HFFc6 (cell line): ENCODE results near the gene TECPR2. TPM values are rescaled to one million over a fixed set of nuclear protein-coding genes. Genes with fewer than 3 reads are reported as not detected.

ENCODE experiments used
- DNase-seq: peaks from one replicate; pipeline ENCODE4 v3.0.0-alpha.2; 2018
- H3K27ac Mint-ChIP-seq: 2 replicates; pipeline ENCODE4 v1.8.0; 2020; ENCODE audit warnings: mild to moderate bottlenecking, mixed read lengths
- H3K27me3 Mint-ChIP-seq: 2 replicates; pipeline ENCODE4 v1.8.0; 2021; ENCODE audit warnings: mild to moderate bottlenecking, moderate library complexity, mixed read lengths; ENCODE audit not compliant: insufficient read depth
- H3K36me3 Mint-ChIP-seq: 2 replicates; pipeline ENCODE4 v1.8.0; 2021; ENCODE audit warnings: low read depth, mixed read lengths
- H3K4me1 Mint-ChIP-seq: 2 replicates; pipeline ENCODE4 v1.8.0; 2020; ENCODE audit warnings: low read depth, mixed read lengths
- H3K4me3 Mint-ChIP-seq: 2 replicates; pipeline ENCODE4 v1.8.0; 2020; ENCODE audit warnings: mild to moderate bottlenecking, moderate library complexity, mixed read lengths
- H3K9me3 Mint-ChIP-seq: 2 replicates; pipeline ENCODE4 v1.8.0; 2020; ENCODE audit warnings: mild to moderate bottlenecking, mixed read lengths
- CTCF ChIP-seq: fragments of 200-600 bp; sonication (generic); IDR thresholded peaks from 2 replicates; pipeline ENCODE4 v1.5.0; 2021; ENCODE audit warnings: antibody characterized with exemption, mild to moderate bottlenecking
- total RNA-seq, 6 experiments: library from RNA; stranded (reverse); fragmentation: NEBNext Ultra II Directional; extraction: Animal tissue kit (Norgen Biotek cat#: 25700); gene quantifications; 2 replicates in 1 of 6; 3 replicates in 5 of 6; pipeline ENCODE4 v1.2.3, GENCODE V29; 2021

TECPR2 gene
- total RNA-seq, 6 experiments from 2014 or later, result 22.0 to 29.6 (median 26.4) TPM

- no peak for DNase-seq
- Mint-ChIP-seq H3K9me3 (no peaks in the 10 kb centered on the region), H3K27ac (no peak overlapping the region), H3K27me3 (no peaks in the 10 kb centered on the region; the same call in 1 of the 2 replicates), H3K4me3 (no peak overlapping the region), H3K36me3 (no peaks in the 10 kb centered on the region), H3K4me1 (peaks cover 24% of the 10 kb centered on the region)
- TF ChIP-seq CTCF, result no peak
These were observed 165.9 kb downstream of the TECPR2 start for GRCh38 chr14:102528431-102529170.

- H3K27ac Mint-ChIP-seq, result no peak overlapping the region
- H3K36me3 Mint-ChIP-seq, result no peaks in the 10 kb centered on the region
- no peaks in the 10 kb centered on the region for H3K9me3 Mint-ChIP-seq
- no peaks in the 10 kb centered on the region; the same call in 1 of the 2 replicates for H3K27me3 Mint-ChIP-seq
- H3K4me1 Mint-ChIP-seq, result peaks cover 14% of the 10 kb centered on the region
- no peak for DNase-seq
- no peak for TF ChIP-seq CTCF
- no peak overlapping the region for H3K4me3 Mint-ChIP-seq
These were observed 168.2 kb downstream of the TECPR2 start for GRCh38 chr14:102530828-102531478.

GRCh38 chr14:102532204-102532658 lies 169.5 kb downstream of the TECPR2 start:
- Mint-ChIP-seq H3K27me3 (no peaks in the 10 kb centered on the region; the same call in 1 of the 2 replicates), H3K27ac (no peak overlapping the region), H3K36me3 (no peaks in the 10 kb centered on the region), H3K4me3 (no peak overlapping the region), H3K9me3 (no peaks in the 10 kb centered on the region), H3K4me1 (peaks cover 11% of the 10 kb centered on the region)
- no peak for DNase-seq
- TF ChIP-seq CTCF, result no peak

DNA sequence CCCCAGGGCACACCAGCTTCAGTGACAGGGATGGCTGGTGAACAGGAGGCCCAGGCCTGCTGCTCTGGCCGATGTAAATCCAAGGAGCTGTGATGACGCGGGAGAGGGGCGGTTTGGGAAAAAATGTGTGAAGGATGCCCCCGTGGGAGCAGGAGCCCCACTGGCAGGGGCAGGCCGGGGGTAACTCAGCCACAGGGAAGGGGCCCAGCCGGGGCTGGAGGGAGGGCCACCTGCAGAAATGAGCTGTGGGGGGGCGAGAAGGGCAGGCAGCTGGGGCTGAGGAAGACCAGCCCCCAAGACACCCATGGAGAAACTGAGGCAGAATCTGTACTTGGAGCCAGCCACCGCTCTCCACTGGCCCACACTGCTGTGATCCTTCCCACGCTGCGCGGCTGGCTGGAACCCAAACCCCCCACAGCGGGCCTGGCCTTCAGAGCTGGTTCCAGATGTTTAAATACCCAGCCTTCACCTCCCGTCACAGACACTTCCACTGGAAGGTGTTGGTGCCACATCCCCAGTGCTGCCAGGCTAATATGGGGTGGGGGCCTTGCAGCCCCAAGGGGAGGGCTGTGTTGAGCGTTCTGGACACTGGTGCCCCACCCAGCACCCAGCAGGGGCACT lies 175.3 kb downstream of the TECPR2 start:
- TF ChIP-seq CTCF, result no peak
- Mint-ChIP-seq H3K36me3 (no peaks in the 10 kb centered on the region), H3K27ac (no peak overlapping the region), H3K27me3 (peaks cover 4% of the 10 kb centered on the region; the same call in 1 of the 2 replicates), H3K4me1 (no peaks in the 10 kb centered on the region), H3K9me3 (no peaks in the 10 kb centered on the region), H3K4me3 (no peak overlapping the region)
- DNase-seq, result no peak

DNA sequence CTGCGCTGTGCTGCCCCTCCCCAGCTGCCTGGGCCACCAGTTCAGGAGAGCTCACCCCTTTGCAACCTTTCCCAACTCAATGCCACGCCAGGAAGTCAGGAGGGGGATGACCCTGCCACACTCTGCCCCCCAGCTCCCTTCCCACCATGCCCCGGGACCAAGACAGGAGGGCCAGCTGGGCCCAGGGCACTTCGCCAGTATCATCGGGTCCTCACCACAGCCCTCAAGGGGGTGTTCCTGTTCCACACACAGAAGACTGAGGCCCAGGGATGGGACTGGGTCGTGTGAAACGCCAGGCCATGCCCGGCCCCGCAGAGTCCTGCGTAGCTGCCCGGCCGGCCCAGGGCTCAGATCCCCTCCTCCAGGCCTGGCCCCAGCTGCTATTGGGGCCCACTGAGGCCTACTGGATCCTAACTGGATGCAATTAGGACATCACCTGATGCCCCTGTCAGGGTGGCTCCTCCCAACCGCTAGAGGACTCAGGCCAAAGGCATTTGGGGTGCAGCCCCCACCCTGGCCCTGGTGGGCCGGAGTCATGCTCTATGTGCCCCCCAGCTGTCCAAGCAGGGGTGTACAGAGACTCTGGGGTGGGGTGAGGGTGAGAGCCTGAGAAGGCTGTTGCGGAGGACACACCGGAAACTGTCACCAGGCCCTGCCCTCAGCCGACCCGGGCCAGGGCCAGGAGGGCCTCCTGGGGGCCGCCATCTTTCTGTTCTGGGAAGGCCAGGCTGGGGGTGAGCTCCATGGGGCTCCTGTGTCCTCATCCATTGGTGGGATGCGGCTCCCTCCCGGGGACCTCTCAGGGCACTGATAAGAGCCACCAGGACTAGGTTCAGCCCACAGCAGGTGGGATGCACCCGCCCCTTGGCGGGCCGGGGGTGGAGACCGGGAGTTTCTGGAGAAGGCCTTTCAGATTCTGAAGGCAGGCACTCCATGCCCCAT lies 176.1 kb downstream of the TECPR2 start:
- Mint-ChIP-seq H3K4me1 (no peaks in the 10 kb centered on the region), H3K27me3 (peaks cover 4% of the 10 kb centered on the region), H3K27ac (no peak overlapping the region), H3K4me3 (no peak overlapping the region), H3K9me3 (no peaks in the 10 kb centered on the region), H3K36me3 (no peaks in the 10 kb centered on the region)
- DNase-seq, result no peak
- TF ChIP-seq CTCF, result no peak
